ENCODE results near the gene KRTDAP.
A peak's percentile ranks its signal among the peaks of the same experiment; 100 is the strongest.

KRTDAP gene

GRCh38 chr19:35458731-35459391 is 31.4 kb downstream of the KRTDAP start:
- no peak overlapping the region for H3K4me3 Mint-ChIP-seq
- no peaks in the 10 kb centered on the region for H3K27me3 Mint-ChIP-seq
- peaks cover 34% of the 10 kb centered on the region for H3K4me1 Mint-ChIP-seq (ENCODE audit: low read depth)
- no peak overlapping the region for H3K27ac Mint-ChIP-seq
- H3K9me3 Mint-ChIP-seq (ENCODE audit: low read depth), result no peaks in the 10 kb centered on the region
- H3K36me3 Mint-ChIP-seq, result no peaks in the 10 kb centered on the region

DNA sequence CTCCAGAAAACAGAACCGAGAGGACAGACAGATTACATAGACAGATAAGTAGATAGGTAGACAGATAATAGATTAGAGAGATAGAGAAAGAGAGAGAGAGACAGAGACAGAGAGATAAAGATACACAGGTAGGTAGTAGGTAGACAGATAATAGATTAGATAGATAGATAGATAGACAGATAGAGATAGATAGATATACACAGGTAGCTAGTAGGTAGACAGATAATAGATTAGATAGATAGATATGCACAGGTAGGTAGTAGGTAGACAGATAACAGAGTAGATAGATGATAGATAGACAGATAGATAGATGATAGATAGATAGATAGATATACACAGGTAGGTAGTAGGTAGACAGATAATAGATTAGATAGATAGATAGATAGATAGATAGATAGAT is 32.1 kb downstream of the KRTDAP start:
- no peaks in the 10 kb centered on the region for H3K27me3 Mint-ChIP-seq
- H3K4me1 Mint-ChIP-seq (ENCODE audit: low read depth), result peaks cover 28% of the 10 kb centered on the region
- no peaks in the 10 kb centered on the region for H3K9me3 Mint-ChIP-seq (ENCODE audit: low read depth)
- H3K4me3 Mint-ChIP-seq, result no peak overlapping the region
- no peaks in the 10 kb centered on the region for H3K36me3 Mint-ChIP-seq
- H3K27ac Mint-ChIP-seq, result no peak overlapping the region

DNA sequence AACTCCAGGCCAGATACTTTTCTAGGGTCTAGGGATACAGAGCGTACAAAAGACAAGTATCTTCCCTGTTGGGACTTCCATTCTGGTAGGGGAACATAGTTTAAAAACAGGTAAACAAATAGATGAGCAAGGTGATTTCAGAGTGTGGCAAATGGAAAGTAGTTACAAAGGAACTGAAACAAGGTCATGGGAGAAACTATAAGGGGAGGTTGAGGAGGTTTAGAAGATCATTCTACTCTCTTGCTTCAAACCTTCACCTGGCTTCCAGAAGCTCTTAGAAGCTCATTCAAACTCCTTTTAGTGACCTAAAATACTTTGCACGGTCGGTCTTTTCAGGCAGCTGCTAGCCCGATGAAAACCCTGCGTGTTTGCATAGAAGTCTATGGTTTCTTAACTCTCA is 33.1 kb downstream of the KRTDAP start:
- Mint-ChIP-seq H3K27me3 (no peaks in the 10 kb centered on the region), H3K36me3 (no peaks in the 10 kb centered on the region), H3K4me1 (ENCODE audit: low read depth) (peaks cover 22% of the 10 kb centered on the region), H3K4me3 (no peak overlapping the region), H3K27ac (peak overlapping the region; percentile 13), H3K9me3 (ENCODE audit: low read depth) (no peaks in the 10 kb centered on the region)

GRCh38 chr19:35455616-35456201 is 34.6 kb downstream of the KRTDAP start:
- Mint-ChIP-seq H3K27me3 (no peaks in the 10 kb centered on the region), H3K9me3 (ENCODE audit: low read depth) (no peaks in the 10 kb centered on the region), H3K27ac (no peak overlapping the region), H3K4me3 (no peak overlapping the region), H3K4me1 (ENCODE audit: low read depth) (peaks cover 27% of the 10 kb centered on the region), H3K36me3 (no peaks in the 10 kb centered on the region)

- no peak overlapping the region for H3K27ac Mint-ChIP-seq
- H3K27me3 Mint-ChIP-seq, result no peaks in the 10 kb centered on the region
- H3K9me3 Mint-ChIP-seq (ENCODE audit: low read depth), result no peaks in the 10 kb centered on the region
- H3K36me3 Mint-ChIP-seq, result no peaks in the 10 kb centered on the region
- peaks cover 26% of the 10 kb centered on the region for H3K4me1 Mint-ChIP-seq (ENCODE audit: low read depth)
- H3K4me3 Mint-ChIP-seq, result no peak overlapping the region
These were observed 35.6 kb downstream of the KRTDAP start for GRCh38 chr19:35454663-35455062.

- no peaks in the 10 kb centered on the region for H3K36me3 Mint-ChIP-seq
- H3K27ac Mint-ChIP-seq, result no peak overlapping the region
- H3K9me3 Mint-ChIP-seq (ENCODE audit: low read depth), result no peaks in the 10 kb centered on the region
- peaks cover 36% of the 10 kb centered on the region for H3K4me1 Mint-ChIP-seq (ENCODE audit: low read depth)
- peaks cover 2% of the 10 kb centered on the region for H3K27me3 Mint-ChIP-seq
- H3K4me3 Mint-ChIP-seq, result peak overlapping the region; percentile 25
These were observed 38.7 kb downstream of the KRTDAP start for GRCh38 chr19:35451338-35452096.

DNA sequence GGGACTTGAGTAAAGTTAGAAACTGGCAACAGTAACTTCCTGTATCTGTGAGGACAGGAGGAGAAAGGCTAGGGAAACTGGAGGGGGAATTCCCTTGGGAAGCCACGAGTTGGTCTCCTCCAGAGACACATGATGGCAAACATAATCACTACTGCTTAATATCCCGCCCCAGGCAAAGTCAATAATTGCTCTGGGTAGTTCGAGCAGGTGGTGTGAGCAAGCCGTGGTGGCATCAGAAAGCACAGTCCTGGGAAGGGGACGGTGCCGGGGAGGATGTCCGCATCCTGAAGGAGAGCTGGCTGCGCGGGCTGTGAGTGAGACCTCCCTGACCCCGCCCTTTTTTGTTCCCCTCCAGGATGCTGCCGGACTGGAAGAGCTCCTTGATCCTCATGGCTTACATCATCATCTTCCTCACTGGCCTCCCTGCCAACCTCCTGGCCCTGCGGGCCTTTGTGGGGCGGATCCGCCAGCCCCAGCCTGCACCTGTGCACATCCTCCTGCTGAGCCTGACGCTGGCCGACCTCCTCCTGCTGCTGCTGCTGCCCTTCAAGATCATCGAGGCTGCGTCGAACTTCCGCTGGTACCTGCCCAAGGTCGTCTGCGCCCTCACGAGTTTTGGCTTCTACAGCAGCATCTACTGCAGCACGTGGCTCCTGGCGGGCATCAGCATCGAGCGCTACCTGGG is 40.8 kb downstream of the KRTDAP start:
- Mint-ChIP-seq H3K36me3 (no peaks in the 10 kb centered on the region), H3K9me3 (ENCODE audit: low read depth) (no peaks in the 10 kb centered on the region), H3K4me1 (ENCODE audit: low read depth) (peaks cover 43% of the 10 kb centered on the region), H3K4me3 (no peak overlapping the region), H3K27me3 (peaks cover 6% of the 10 kb centered on the region), H3K27ac (no peak overlapping the region)

DNA sequence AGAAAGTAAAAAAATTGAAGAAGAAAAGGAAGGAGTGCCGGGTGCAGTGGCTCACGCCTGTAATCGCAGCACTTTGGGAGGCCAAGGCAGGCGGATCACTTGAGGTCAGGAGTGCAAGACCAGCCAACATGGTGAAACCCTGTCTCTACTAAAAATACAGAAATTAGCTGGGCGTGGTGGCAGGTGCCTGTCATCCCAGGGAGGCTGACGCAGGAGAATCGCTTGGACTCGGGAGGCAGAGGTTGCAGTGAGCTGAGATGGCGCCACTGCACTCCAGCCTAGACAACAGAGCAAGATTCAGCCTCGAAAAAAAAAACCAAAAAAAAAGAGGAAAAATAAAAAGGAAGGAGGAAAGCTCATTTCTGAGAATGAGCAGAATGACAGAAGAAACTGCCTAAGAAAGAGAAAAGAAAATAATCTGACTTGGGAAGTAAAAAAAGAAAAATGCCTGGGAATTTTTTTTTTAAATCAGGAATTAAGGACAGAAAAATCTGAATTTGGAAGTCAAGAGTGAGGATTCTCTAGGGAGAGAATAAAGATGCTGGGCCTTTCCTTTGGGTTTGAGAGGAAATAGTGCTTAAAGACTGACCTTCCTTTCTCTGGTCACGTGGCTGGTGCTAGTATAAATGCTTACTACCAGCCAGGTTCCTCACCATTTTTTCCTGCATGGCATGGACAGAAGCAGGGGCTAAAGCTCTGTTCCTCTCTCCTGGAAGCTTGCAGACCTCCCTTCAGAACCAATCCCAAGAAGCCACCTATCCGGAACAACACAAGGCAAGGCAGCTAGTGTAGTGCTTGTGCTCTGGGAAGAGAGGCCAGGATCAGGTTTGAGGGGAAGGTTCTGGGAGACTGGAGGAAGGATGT is 42.4 kb downstream of the KRTDAP start, which contains the start of gene FFAR2:
FFAR2 (plus strand) TSS at position 652 of the 864 bp plus-strand sequence. CDS start 1,458 bp downstream, outside the sequence.
- Mint-ChIP-seq H3K4me3 (peak within 1 kb of the TSS; percentile 9), H3K27ac (no peak within 1 kb of the TSS), H3K36me3 (no peaks in the 10 kb centered on the region), H3K4me1 (ENCODE audit: low read depth) (peaks cover 42% of the 10 kb centered on the region), H3K9me3 (ENCODE audit: low read depth) (no peaks in the 10 kb centered on the region), H3K27me3 (peaks cover 6% of the 10 kb centered on the region)

DNA sequence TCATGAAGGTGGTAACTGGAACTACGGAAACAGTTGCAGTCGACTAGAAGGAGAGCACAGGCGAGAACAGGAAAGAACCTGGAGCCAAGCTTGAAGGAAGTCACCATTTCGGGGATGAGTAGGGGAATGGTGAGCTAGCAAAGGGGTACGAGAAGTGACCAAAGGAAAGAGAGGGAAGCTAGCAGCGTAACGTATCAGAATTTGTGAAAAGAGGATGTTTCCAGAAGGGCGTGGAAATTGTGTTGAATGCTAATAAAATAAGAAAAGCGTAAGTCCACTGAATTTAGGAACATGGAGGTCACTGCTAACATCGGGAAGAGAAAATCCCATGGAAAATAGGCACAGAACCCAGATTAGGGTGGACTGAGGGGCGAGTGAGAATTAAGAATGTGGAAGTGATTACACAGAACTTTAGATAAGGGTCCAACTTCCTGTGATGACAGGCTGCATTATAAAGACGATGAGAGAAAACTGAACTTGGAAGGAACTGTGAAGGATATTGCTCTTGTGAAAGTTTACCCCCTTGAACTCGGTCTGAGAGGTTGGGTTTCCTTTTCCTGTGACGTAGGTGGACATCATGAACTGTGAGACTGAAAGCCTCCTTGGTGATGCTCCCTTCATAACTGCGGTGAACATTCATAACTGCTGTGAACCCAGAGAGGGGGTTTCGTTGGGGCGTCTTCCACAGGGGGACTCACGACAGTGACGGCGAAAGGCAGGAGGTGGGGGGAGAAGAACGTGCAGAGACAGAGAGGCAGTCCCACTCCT is 44.3 kb downstream of the KRTDAP start:
- peak overlapping the region; percentile 11 for H3K4me3 Mint-ChIP-seq
- peak overlapping the region; percentile 13 for H3K27ac Mint-ChIP-seq
- H3K9me3 Mint-ChIP-seq (ENCODE audit: low read depth), result no peaks in the 10 kb centered on the region
- peaks cover 6% of the 10 kb centered on the region for H3K27me3 Mint-ChIP-seq
- H3K36me3 Mint-ChIP-seq, result no peaks in the 10 kb centered on the region
- H3K4me1 Mint-ChIP-seq (ENCODE audit: low read depth), result peaks cover 30% of the 10 kb centered on the region

DNA sequence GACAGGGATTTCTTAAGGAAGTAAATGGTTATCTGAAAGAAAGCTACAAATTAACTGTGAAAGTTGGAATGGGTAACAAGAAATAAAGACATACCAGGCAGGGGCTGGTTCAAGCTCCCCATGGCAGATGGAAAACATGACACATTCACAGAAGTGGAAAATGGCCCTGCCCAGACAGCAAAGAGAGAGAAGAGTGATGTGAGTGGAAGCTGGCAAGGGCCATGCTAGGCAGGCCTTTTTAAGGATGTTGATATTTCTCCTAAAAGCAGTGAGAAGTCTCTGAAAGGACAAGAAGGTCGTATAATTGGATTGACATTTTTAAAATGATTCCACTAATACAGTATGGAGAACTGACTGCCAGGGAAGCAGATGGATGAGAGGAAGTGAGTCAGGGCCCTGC is 45.5 kb downstream of the KRTDAP start:
- H3K9me3 Mint-ChIP-seq (ENCODE audit: low read depth), result no peaks in the 10 kb centered on the region
- peaks cover 6% of the 10 kb centered on the region for H3K27me3 Mint-ChIP-seq
- no peak overlapping the region for H3K27ac Mint-ChIP-seq
- no peak overlapping the region for H3K4me3 Mint-ChIP-seq
- H3K4me1 Mint-ChIP-seq (ENCODE audit: low read depth), result peaks cover 26% of the 10 kb centered on the region
- no peaks in the 10 kb centered on the region for H3K36me3 Mint-ChIP-seq

DNA sequence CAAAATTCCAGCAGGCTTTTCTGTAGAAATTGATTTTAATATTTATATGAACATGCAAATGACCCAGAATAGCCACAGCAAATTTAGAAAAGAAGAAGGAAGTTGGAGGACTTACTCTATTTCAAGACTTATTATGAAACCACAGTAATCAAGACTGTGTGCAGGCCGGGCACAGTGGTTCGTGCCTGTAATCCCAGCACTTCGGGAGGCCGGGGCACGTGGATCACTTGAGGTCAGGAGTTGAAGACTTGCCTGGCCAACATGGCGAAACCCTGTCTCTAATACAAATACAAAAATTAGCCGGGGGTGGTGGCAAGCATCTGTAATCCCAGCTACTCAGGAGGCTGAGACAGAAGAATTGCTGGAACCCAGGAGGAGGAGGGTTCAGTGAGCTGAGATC is 48.2 kb downstream of the KRTDAP start:
- Mint-ChIP-seq H3K4me3 (no peak overlapping the region), H3K27ac (no peak overlapping the region), H3K36me3 (no peaks in the 10 kb centered on the region), H3K27me3 (peaks cover 6% of the 10 kb centered on the region), H3K9me3 (ENCODE audit: low read depth) (no peaks in the 10 kb centered on the region), H3K4me1 (ENCODE audit: low read depth) (peaks cover 21% of the 10 kb centered on the region)

DNA sequence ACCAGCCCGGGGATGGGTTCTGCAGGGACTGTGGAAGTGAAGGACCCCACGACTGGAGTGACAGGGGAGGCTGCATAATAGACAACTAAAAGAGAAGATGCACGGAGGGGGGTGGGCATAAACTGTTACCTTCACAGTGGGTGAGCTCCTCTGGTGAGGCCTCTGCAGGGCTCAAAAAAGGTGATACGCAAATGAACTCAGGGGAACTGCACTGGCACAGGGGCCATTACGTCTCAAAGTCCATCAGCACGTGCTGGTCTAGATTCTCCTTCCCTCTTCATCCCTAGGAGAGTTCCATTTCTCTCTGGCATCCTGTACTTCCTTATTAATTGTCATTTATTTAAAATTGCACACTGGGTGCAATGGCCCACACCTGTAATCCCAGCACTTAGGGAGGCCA is 50.3 kb downstream of the KRTDAP start:
- Mint-ChIP-seq H3K27me3 (peaks cover 9% of the 10 kb centered on the region), H3K9me3 (ENCODE audit: low read depth) (no peaks in the 10 kb centered on the region), H3K4me1 (ENCODE audit: low read depth) (peaks cover 21% of the 10 kb centered on the region), H3K27ac (no peak overlapping the region), H3K4me3 (no peak overlapping the region), H3K36me3 (no peaks in the 10 kb centered on the region)

GRCh38 chr19:35438527-35438926 is 51.7 kb downstream of the KRTDAP start:
- Mint-ChIP-seq H3K4me3 (no peak overlapping the region), H3K36me3 (no peaks in the 10 kb centered on the region), H3K9me3 (ENCODE audit: low read depth) (no peaks in the 10 kb centered on the region), H3K4me1 (ENCODE audit: low read depth) (peaks cover 16% of the 10 kb centered on the region), H3K27ac (no peak overlapping the region), H3K27me3 (peaks cover 9% of the 10 kb centered on the region)

DNA sequence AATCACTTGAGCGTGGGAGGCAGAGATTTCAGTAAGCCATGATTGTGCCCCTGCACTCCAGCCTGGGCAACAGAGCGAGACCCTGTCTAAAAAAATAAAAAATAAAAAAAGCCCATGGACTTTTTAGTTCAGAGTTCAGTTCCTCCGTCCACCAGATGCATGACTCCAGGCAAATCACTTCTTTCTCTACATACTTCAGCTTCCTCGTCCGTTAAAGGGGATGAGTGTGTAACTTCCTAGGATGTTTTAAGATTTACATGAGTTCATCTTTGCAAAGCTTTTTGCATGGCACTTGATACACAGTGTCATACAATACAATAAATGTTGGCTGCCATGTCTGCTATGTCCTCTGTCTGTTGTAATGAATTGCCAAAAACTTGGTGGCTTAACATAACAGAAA is 52.2 kb downstream of the KRTDAP start:
- no peak overlapping the region for H3K27ac Mint-ChIP-seq
- peaks cover 9% of the 10 kb centered on the region for H3K27me3 Mint-ChIP-seq
- no peak overlapping the region for H3K4me3 Mint-ChIP-seq
- H3K4me1 Mint-ChIP-seq (ENCODE audit: low read depth), result peaks cover 16% of the 10 kb centered on the region
- H3K9me3 Mint-ChIP-seq (ENCODE audit: low read depth), result no peaks in the 10 kb centered on the region
- no peaks in the 10 kb centered on the region for H3K36me3 Mint-ChIP-seq
